Kidney epithelial cell (primary cell): ENCODE measurements around the gene MYOM1. TPM values are rescaled to one million over a fixed set of nuclear protein-coding genes. Genes with fewer than 3 reads are reported as not detected.

Experiments used
- DNase-seq: peaks from one replicate; pipeline ENCODE4 v3.0.0-alpha.2; 2010; ENCODE audit warnings: low read depth
- H3K27me3 ChIP-seq: 2 replicates; pipeline ENCODE4 v1.6.0; 2011; ENCODE audit warnings: low read length; ENCODE audit not compliant: control insufficient read depth, insufficient read depth
- H3K36me3 ChIP-seq: 2 replicates; pipeline ENCODE4 v1.5.1; 2011; ENCODE audit warnings: low read length; ENCODE audit not compliant: control insufficient read depth, insufficient read depth
- H3K4me3 ChIP-seq: 2 replicates; pipeline ENCODE4 v1.5.1; 2011; ENCODE audit warnings: low read depth, mild to moderate bottlenecking, control low read depth, low read length
- CTCF ChIP-seq: IDR thresholded peaks from 2 replicates; pipeline ENCODE4 v1.5.1; 2011; ENCODE audit warnings: mild to moderate bottlenecking, moderate library complexity, low read length, control low read depth, inconsistent platforms; ENCODE audit not compliant: insufficient read depth, poor library complexity, severe bottlenecking
- total RNA-seq: library from RNA; depleted of rRNA; stranded (reverse); fragments of >200 nt; gene quantifications from 2 replicates; pipeline ENCODE4 v1.2.3, GENCODE V29; 2015

MYOM1 gene
- total RNA-seq, 1 donor from 2014 or later = 0.04 TPM

- Histone ChIP-seq H3K27me3 (no peaks in the 10 kb centered on the region), H3K4me3 (no peak overlapping the region), H3K36me3 (no peaks in the 10 kb centered on the region)
- no peak for TF ChIP-seq CTCF
- no peak for DNase-seq
These were observed 162.2 kb downstream of the MYOM1 start for GRCh38 chr18:3057526-3057925.

GRCh38 chr18:3056311-3056710 lies 163.5 kb downstream of the MYOM1 start:
- no peak overlapping the region for H3K4me3 ChIP-seq
- no peaks in the 10 kb centered on the region for H3K27me3 ChIP-seq
- no peak for TF ChIP-seq CTCF
- no peaks in the 10 kb centered on the region for H3K36me3 ChIP-seq
- no peak for DNase-seq

GRCh38 chr18:3055816-3056215 lies 164.0 kb downstream of the MYOM1 start:
- no peak for TF ChIP-seq CTCF
- no peaks in the 10 kb centered on the region for H3K36me3 ChIP-seq
- no peaks in the 10 kb centered on the region for H3K27me3 ChIP-seq
- no peak overlapping the region for H3K4me3 ChIP-seq
- peak; percentile 39 for DNase-seq

DNA sequence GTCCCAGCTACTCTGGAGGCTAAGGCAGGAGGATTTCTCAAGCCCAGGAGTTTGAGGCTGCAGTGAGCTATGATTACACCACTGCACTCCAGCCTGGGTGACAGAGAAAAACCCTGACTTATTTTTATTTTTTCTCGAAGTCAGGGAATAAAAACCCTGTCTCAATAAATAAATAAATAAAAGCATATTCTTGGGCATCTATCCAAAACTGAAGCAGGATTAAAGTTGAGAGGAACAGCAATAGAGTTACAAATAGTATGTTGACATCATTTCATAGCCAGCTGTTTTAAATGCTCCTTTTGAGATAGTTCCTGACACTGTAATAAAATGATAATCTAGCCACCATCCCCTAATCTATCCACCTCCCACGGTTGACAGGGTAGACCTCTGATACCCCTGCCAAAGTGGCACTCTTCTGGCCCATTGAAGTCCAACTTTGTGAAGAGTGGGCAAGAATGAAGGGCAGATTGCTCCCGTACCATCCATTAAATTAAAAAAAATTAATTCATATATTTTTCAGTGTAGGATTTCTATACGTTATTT lies 164.5 kb downstream of the MYOM1 start:
- H3K27me3 ChIP-seq = no peaks in the 10 kb centered on the region
- no peak overlapping the region for H3K4me3 ChIP-seq
- no peaks in the 10 kb centered on the region for H3K36me3 ChIP-seq
- no peak for TF ChIP-seq CTCF
- DNase-seq = no peak

DNA sequence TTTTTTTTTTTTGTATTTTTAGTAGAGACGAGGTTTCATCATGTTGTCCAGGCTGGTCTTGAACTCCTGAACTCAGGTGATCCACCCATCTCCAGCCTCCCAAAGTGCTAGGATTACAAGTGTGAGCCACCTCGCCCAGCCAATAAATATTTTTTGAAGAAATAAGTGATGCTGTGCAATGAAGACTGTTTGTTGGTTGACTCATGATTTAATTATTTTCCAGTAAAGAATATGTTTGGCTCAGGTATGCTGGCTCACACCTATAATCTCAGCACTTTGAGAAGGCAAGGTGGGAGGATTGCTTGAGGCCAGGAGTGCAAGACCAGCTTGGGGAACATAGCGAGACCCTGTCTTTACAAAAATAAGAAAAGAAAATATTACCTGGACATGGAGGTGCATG lies 165.0 kb downstream of the MYOM1 start:
- H3K4me3 ChIP-seq = no peak overlapping the region
- H3K27me3 ChIP-seq = no peaks in the 10 kb centered on the region
- DNase-seq = no peak

More for the DNA sequence above, 165.0 kb downstream of the MYOM1 start:
- TF ChIP-seq CTCF = no peak
- H3K36me3 ChIP-seq = no peaks in the 10 kb centered on the region
